HG02623 (cell line): ENCODE measurements around the gene ACP2.
"Not testable (repeated sequence)": the region's sequence is repeated elsewhere in the genome, so short reads cannot be mapped to it uniquely, and the experiment has no call there.

Experiments
- ATAC-seq: cut with Tn5 transposase; IDR thresholded peaks from one replicate; pipeline ENCODE4 v1.9.1; 2021; ENCODE audit warnings: moderate library complexity; ENCODE audit not compliant: unreplicated experiment

ACP2 gene

GRCh38 chr11:47208008-47208552 is 40.5 kb downstream of the ACP2 start:
- not testable (repeated sequence) for ATAC-seq

- no peak for ATAC-seq
These were observed 41.2 kb downstream of the ACP2 start for GRCh38 chr11:47207459-47207858.

GRCh38 chr11:47206577-47206976 is 42.0 kb downstream of the ACP2 start:
- ATAC-seq, result not testable (repeated sequence)

GRCh38 chr11:47204637-47204989 is 44.0 kb downstream of the ACP2 start:
- ATAC-seq, result no peak

GRCh38 chr11:47202576-47202975 is 46.0 kb downstream of the ACP2 start:
- no peak for ATAC-seq

DNA sequence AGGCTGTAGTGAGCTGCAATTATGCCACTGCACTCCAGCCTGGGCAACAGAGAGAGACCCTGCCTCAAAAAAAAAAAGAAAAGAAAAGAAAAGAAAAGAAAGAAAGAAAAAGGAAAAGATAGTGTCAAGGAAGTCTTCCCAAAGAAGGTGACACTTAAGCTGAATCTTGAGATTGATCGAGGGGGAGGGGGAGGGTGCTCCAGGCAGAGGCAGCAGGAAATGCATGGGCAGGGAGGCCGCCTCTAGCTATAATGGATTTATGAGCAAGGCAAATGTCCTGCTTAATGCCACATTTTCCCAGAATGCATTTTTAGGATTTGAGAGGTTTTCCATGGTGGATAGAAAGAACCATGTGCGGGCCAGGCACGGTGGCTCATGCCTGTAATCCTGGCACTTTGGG is 47.6 kb downstream of the ACP2 start:
- ATAC-seq, result no peak

DNA sequence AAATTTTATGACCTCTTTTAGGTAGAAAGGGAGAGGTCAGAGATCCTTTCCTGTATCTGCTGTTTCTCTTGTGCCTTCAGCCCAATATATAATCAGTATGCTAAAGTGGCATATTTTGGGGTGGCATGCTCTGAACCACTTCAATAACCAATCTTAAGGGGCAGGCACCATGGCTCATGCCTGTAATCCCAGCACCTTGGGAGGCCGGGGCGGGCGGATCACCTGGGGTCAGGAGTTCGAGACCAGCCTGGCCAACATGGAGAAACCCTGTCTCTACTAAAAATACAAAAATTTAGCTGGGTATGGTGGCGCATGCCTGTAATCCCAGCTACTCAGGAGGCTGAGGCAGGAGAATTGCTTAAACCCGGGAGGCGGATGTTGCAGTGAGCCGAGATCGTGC is 50.5 kb downstream of the ACP2 start:
- not testable (repeated sequence) for ATAC-seq

DNA sequence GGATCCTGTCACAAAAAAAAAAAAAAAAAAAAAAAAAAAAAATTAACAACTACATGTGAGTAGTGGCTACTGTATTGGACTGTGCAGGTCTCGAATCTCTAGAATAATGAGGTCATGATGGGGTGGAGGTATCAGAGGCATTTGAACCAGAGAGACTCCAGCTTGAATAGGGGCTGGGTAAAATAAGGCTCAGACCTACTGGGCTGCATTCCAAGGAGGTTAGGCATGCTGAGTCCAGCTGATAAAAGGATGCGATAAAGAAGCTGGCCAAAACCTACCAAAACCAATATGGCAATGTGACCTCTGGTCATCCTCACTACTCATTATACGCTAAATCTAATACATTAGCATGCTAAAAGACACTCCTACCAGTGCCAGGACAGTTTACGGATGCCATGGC is 56.5 kb downstream of the ACP2 start:
- no peak for ATAC-seq

GRCh38 chr11:47191137-47191536 is 57.5 kb downstream of the ACP2 start:
- not testable (repeated sequence) for ATAC-seq
